Osteoblast (primary cell): ENCODE measurements around the gene TENT5C. TPM values are rescaled to one million over a fixed set of nuclear protein-coding genes. Genes with fewer than 3 reads are reported as not detected.

Source experiments
- DNase-seq: peaks from one replicate; pipeline ENCODE4 v3.0.0; 2011; ENCODE audit warnings: low spot score, mixed read lengths; ENCODE audit not compliant: insufficient read length; ENCODE audit errors: missing footprints
- H2AFZ ChIP-seq: 2 replicates; pipeline ENCODE4 v1.6.0; 2011; ENCODE audit warnings: mild to moderate bottlenecking, low read length
- H3K27ac ChIP-seq: 2 replicates; pipeline ENCODE4 v1.5.1; 2011; ENCODE audit warnings: mild to moderate bottlenecking, low read depth, low read length, moderate library complexity
- H3K27me3 ChIP-seq: 2 replicates; pipeline ENCODE4 v1.6.0; 2012; ENCODE audit warnings: mild to moderate bottlenecking, control low read depth, inconsistent platforms, low read length, moderate library complexity; ENCODE audit not compliant: insufficient read depth
- H3K36me3 ChIP-seq: 2 replicates; pipeline ENCODE4 v1.5.1; 2011; ENCODE audit warnings: mild to moderate bottlenecking, low read length, control low read depth, moderate library complexity; ENCODE audit not compliant: insufficient read depth
- H3K4me1 ChIP-seq: 2 replicates; pipeline ENCODE4 v1.5.1; 2011; ENCODE audit warnings: mild to moderate bottlenecking, low read length, control low read depth, moderate library complexity; ENCODE audit not compliant: insufficient read depth
- H3K4me2 ChIP-seq: 2 replicates; pipeline ENCODE4 v1.6.0; 2011; ENCODE audit warnings: mild to moderate bottlenecking, low read length; ENCODE audit not compliant: insufficient read depth
- H3K4me3 ChIP-seq: fragments of 200-600 bp; sonication (generic); 3 replicates; pipeline ENCODE4 v1.5.1; 2012; ENCODE audit warnings: mild to moderate bottlenecking, low read length, inconsistent platforms; ENCODE audit not compliant: insufficient read depth
- H3K79me2 ChIP-seq: 2 replicates; pipeline ENCODE4 v1.6.0; 2012; ENCODE audit warnings: mild to moderate bottlenecking, low read length, control low read depth, inconsistent platforms; ENCODE audit not compliant: insufficient read depth
- H3K9me3 ChIP-seq: 2 replicates; pipeline ENCODE4 v1.5.1; 2011; ENCODE audit warnings: low read depth, low read length, control low read depth
- H4K20me1 ChIP-seq: 2 replicates; pipeline ENCODE4 v1.6.0; 2012; ENCODE audit warnings: mild to moderate bottlenecking, low read length, control low read depth; ENCODE audit not compliant: insufficient read depth
- total RNA-seq: library from RNA; depleted of rRNA; stranded (reverse); fragments of >200 nt; gene quantifications from 2 replicates; pipeline ENCODE4 v1.2.3, GENCODE V29; 2012
- TF ChIP-seq, protein P1 (sequence below): IDR thresholded peaks from 2 replicates; pipeline ENCODE4 v1.5.1; 2011; ENCODE audit warnings: mild to moderate bottlenecking, low read depth, low read length, moderate library complexity; ENCODE audit errors: extremely low read depth

TENT5C gene
- total RNA-seq, 1 donor = 0.36 TPM

DNA sequence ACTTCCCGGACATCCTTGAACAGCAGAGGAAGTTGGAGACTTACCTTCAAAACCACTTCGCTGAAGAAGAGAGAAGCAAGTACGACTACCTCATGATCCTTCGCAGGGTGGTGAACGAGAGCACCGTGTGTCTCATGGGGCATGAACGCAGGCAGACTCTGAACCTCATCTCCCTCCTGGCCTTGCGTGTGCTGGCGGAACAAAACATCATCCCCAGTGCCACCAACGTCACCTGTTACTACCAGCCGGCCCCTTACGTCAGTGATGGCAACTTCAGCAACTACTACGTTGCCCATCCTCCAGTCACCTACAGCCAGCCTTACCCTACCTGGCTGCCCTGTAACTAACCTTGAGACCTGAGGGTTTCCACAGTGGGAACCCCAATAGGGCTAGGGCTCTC, 17.9 kb downstream of the TENT5C start:
- peaks cover 45% of the 10 kb centered on the region for H3K27me3 ChIP-seq
- no peaks in the 10 kb centered on the region for H3K9me3 ChIP-seq
- no peaks in the 10 kb centered on the region for H3K36me3 ChIP-seq
- H2AFZ ChIP-seq = no peak overlapping the region
- TF ChIP-seq, protein P1, sequence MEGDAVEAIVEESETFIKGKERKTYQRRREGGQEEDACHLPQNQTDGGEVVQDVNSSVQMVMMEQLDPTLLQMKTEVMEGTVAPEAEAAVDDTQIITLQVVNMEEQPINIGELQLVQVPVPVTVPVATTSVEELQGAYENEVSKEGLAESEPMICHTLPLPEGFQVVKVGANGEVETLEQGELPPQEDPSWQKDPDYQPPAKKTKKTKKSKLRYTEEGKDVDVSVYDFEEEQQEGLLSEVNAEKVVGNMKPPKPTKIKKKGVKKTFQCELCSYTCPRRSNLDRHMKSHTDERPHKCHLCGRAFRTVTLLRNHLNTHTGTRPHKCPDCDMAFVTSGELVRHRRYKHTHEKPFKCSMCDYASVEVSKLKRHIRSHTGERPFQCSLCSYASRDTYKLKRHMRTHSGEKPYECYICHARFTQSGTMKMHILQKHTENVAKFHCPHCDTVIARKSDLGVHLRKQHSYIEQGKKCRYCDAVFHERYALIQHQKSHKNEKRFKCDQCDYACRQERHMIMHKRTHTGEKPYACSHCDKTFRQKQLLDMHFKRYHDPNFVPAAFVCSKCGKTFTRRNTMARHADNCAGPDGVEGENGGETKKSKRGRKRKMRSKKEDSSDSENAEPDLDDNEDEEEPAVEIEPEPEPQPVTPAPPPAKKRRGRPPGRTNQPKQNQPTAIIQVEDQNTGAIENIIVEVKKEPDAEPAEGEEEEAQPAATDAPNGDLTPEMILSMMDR = no peak
- H3K79me2 ChIP-seq = no peaks in the 10 kb centered on the region
- H4K20me1 ChIP-seq = no peaks in the 10 kb centered on the region
- no peak overlapping the region for H3K4me2 ChIP-seq
- H3K4me3 ChIP-seq = no peak overlapping the region
- no peak overlapping the region for H3K27ac ChIP-seq
- no peaks in the 10 kb centered on the region for H3K4me1 ChIP-seq
- DNase-seq = no peak

DNA sequence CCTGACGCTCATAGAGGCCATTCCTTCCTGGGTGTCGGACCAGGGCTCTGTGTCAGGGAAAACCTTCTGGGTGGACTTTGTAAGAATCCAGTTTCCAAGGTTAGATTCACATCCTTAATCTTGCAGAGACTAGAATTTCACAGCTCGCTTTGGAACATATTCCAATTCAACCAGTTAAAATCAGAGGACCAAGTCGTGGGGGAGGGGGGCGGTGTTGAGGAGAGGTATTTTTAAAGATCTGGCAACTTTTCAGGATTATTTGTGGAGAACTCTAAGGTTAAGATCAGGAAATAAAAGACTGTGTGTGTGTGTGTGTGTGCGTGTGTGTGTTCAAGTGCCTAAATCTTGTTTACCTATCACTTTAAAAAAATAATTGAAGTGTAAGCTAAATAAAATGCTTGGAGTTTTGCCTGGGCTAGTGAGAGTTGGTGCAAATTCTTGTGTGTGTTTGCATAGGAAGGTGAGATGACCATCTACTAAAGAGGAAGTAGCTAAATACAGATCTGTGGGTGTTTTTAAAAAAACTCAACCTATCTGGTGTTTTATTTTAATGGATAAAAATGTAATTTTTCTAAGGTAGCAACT, 21.8 kb downstream of the TENT5C start:
- no peak overlapping the region for H2AFZ ChIP-seq
- H3K27me3 ChIP-seq = peaks cover 57% of the 10 kb centered on the region
- no peak overlapping the region for H3K4me2 ChIP-seq
- H3K79me2 ChIP-seq = no peaks in the 10 kb centered on the region
- no peak overlapping the region for H3K4me3 ChIP-seq
- H3K4me1 ChIP-seq = no peaks in the 10 kb centered on the region
- TF ChIP-seq, protein P1 = no peak
- no peaks in the 10 kb centered on the region for H3K36me3 ChIP-seq
- no peak overlapping the region for H3K27ac ChIP-seq
- no peaks in the 10 kb centered on the region for H3K9me3 ChIP-seq
- DNase-seq = no peak
- no peaks in the 10 kb centered on the region for H4K20me1 ChIP-seq

DNA sequence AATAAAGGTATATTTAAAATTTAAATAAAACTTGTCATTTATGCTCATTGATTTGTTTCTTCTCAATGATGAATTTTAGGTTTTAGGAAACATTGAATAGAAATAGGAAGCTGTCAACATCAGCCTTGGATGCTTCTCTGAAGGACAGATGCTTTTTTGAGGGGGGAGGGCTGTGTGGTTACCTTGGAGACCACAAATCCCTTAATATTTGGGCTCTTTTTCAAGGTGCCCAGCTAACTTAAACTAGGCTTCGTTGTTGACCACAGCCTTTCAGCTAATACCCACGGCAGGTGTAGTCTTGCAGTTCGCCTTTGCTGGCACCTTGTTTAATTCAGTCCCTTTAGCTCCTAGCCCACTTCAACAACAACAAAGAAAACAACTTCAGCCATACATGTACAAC, 22.5 kb downstream of the TENT5C start:
- H3K36me3 ChIP-seq = no peaks in the 10 kb centered on the region
- no peak overlapping the region for H3K27ac ChIP-seq
- DNase-seq = peak; percentile 41
- no peak overlapping the region for H3K4me3 ChIP-seq
- H3K79me2 ChIP-seq = no peaks in the 10 kb centered on the region
- no peaks in the 10 kb centered on the region for H3K9me3 ChIP-seq
- no peaks in the 10 kb centered on the region for H3K4me1 ChIP-seq
- TF ChIP-seq, protein P1 = no peak
- H2AFZ ChIP-seq = no peak overlapping the region
- no peaks in the 10 kb centered on the region for H4K20me1 ChIP-seq
- H3K27me3 ChIP-seq = peaks cover 64% of the 10 kb centered on the region
- H3K4me2 ChIP-seq = no peak overlapping the region

DNA sequence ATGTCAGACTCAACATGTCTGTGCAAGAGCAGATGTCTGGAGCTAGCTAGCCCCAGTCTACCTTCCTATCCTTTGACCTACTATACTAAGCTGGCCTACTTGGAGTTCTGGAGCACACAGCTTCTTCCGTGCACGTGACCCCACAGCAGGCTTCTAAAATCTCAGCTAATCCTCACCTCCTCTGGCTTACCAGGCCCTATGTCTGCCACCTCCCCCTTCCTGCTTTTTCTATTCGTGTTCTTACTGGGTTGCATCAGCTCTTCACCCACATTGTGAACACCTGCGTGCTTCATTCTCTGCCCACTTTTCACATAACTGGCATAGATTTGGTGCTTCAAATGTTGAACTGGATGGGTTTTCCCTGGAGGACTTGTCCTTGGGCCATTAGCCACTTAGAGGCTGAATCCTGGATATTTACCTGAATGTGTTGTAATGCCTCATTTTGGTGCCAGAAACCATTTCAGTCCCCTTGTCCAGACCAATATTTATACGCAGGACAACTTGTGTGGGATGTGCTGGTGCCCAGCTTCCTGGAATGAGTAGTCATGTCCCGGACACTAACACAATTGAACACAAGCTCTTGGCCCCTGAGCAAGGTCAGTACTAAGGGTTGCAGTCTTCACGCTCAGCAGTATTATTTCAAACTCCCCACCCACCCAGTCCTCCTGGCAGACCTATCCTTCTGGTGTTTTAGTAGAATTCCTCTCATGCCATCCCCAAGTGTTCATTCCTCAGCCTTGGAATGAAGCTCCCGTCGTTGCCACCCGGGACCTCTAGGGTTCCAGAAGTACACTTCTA, 24.0 kb downstream of the TENT5C start:
- Histone ChIP-seq H3K4me2 (no peak overlapping the region), H3K36me3 (no peaks in the 10 kb centered on the region), H3K27me3 (peaks cover 66% of the 10 kb centered on the region), H3K4me3 (no peak overlapping the region), H2AFZ (no peak overlapping the region), H3K27ac (no peak overlapping the region), H3K4me1 (no peaks in the 10 kb centered on the region), H3K9me3 (no peaks in the 10 kb centered on the region), H4K20me1 (no peaks in the 10 kb centered on the region), H3K79me2 (no peaks in the 10 kb centered on the region)
- peak; percentile 72 for DNase-seq
- TF ChIP-seq, protein P1 = no peak
